Sigmoid colon (tissue), 4 donors: Measurements from ENCODE around the gene NEK6.

ENCODE experiments used
- EP300 ChIP-seq, 4 donors: sonication (generic); formaldehyde crosslinking; IDR thresholded peaks; one replicate each; pipeline ENCODE4 v1.6.1; 2017; ENCODE audit warnings: antibody characterized with exemption in 4 of 4
- POLR2A ChIP-seq, 2 donors: fragments of 450-650 bp; IDR thresholded peaks; one replicate each; pipeline ENCODE4 v1.6.1; 2016; ENCODE audit warnings: antibody characterized with exemption in 2 of 2, mild to moderate bottlenecking in 2 of 2, moderate library complexity in 2 of 2
- POLR2AphosphoS5 ChIP-seq, 4 donors: sonication (generic); formaldehyde crosslinking; IDR thresholded peaks; one replicate each; pipeline ENCODE4 v1.6.1; 2017; ENCODE audit warnings: antibody characterized with exemption in 4 of 4
- TF ChIP-seq, protein P1 (sequence below), 4 experiments: fragments of 450-650 bp in 3 of 4; fragments of 200-600 bp in 1 of 4; IDR thresholded peaks; one replicate each; pipeline ENCODE4 v1.5.1; 2016 to 2019; ENCODE audit warnings: antibody characterized with exemption in 4 of 4, mild to moderate bottlenecking in 3 of 4, moderate library complexity in 2 of 4

DNA sequence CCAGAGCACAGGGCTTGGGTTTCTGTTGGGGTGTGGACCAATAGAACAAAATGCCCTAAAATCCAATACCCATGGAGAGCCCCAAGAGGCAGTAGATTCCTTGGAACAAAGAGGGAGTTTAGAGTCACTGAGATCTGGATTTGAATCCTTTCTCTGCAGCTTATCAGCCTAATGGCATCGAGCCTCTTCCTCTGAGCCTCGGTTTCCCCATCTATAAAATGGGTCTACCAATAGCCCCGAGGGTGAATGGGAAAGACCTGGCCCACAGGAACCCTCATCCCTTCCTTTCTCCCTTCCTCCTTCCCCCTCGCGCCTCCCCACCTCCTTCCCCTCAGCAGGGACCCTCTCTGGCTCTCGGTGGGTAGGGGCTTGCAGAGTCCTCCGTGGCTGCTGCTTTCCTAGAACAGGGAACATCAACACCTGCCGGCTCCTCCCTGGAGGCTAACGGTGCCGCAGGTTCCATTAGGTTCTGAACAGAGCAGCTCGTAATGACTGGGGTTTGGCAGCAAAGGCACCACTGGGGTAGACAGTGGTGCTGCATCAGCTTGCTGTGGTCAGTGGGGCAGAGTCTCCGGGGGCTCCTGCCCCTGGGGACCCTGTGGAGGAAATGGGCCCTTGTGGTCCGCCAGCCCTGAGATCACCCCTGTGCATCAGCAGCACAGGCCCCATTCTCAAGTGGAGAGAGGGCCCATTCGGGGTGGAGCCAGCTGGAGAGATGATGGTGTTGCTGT, 40.3 kb downstream of the NEK6 start:
- TF ChIP-seq, protein P1, sequence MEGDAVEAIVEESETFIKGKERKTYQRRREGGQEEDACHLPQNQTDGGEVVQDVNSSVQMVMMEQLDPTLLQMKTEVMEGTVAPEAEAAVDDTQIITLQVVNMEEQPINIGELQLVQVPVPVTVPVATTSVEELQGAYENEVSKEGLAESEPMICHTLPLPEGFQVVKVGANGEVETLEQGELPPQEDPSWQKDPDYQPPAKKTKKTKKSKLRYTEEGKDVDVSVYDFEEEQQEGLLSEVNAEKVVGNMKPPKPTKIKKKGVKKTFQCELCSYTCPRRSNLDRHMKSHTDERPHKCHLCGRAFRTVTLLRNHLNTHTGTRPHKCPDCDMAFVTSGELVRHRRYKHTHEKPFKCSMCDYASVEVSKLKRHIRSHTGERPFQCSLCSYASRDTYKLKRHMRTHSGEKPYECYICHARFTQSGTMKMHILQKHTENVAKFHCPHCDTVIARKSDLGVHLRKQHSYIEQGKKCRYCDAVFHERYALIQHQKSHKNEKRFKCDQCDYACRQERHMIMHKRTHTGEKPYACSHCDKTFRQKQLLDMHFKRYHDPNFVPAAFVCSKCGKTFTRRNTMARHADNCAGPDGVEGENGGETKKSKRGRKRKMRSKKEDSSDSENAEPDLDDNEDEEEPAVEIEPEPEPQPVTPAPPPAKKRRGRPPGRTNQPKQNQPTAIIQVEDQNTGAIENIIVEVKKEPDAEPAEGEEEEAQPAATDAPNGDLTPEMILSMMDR (IDR thresholded peaks at IDR 0.05): no peak
- TF ChIP-seq POLR2A (IDR thresholded peaks at IDR 0.05) (no peak), EP300 (IDR thresholded peaks at IDR 0.05) (no peak), POLR2AphosphoS5 (IDR thresholded peaks at IDR 0.05) (no peak)
